T-helper 1 cell treated with Interleukin-12 subunit alpha and Interleukin-12 subunit beta and Interleukin-4 antibody, amounts not matched to agents 30 μg/mL and 1 μg/mL, for 36 hours (primary cell): ENCODE measurements around the gene MGLL.
"Not testable (repeated sequence)": the region's sequence is repeated elsewhere in the genome, so short reads cannot be mapped to it uniquely, and the experiment has no call there.

Experiments used
- H3K27ac Mint-ChIP-seq: one replicate; pipeline ENCODE4 v1.8.0; 2021; ENCODE audit warnings: mild to moderate bottlenecking, mixed read lengths
- H3K27me3 Mint-ChIP-seq: one replicate; pipeline ENCODE4 v1.8.0; 2021; ENCODE audit warnings: low read depth, mixed read lengths
- H3K36me3 Mint-ChIP-seq: one replicate; pipeline ENCODE4 v1.8.0; 2021; ENCODE audit warnings: low read depth, mixed read lengths
- H3K4me1 Mint-ChIP-seq: one replicate; pipeline ENCODE4 v1.8.0; 2021; ENCODE audit warnings: low read depth, mixed read lengths
- H3K4me3 Mint-ChIP-seq: one replicate; pipeline ENCODE4 v1.8.0; 2021; ENCODE audit warnings: mild to moderate bottlenecking, moderate library complexity, mixed read lengths
- H3K9me3 Mint-ChIP-seq: one replicate; pipeline ENCODE4 v1.8.0; 2021; ENCODE audit warnings: mixed read lengths

Gene MGLL

GRCh38 chr3:127689266-127689860, 133.0 kb downstream of the MGLL start:
- Mint-ChIP-seq H3K27ac (no peak overlapping the region), H3K9me3 (no peaks in the 10 kb centered on the region), H3K27me3 (no peaks in the 10 kb centered on the region), H3K36me3 (no peaks in the 10 kb centered on the region), H3K4me3 (no peak overlapping the region), H3K4me1 (no peaks in the 10 kb centered on the region)

GRCh38 chr3:127688416-127689265, 133.7 kb downstream of the MGLL start:
- Mint-ChIP-seq H3K36me3 (no peaks in the 10 kb centered on the region), H3K27me3 (no peaks in the 10 kb centered on the region), H3K4me3 (no peak overlapping the region), H3K27ac (no peak overlapping the region), H3K9me3 (no peaks in the 10 kb centered on the region), H3K4me1 (peaks cover 1% of the 10 kb centered on the region)

- Mint-ChIP-seq H3K27ac (no peak overlapping the region), H3K9me3 (no peaks in the 10 kb centered on the region), H3K27me3 (no peaks in the 10 kb centered on the region), H3K36me3 (no peaks in the 10 kb centered on the region), H3K4me3 (no peak overlapping the region), H3K4me1 (peaks cover 3% of the 10 kb centered on the region)
Measured at GRCh38 chr3:127688022-127688415, 134.3 kb downstream of the MGLL start.

GRCh38 chr3:127687228-127687737, 135.0 kb downstream of the MGLL start:
- H3K9me3 Mint-ChIP-seq, result no peaks in the 10 kb centered on the region
- no peak overlapping the region for H3K4me3 Mint-ChIP-seq
- H3K4me1 Mint-ChIP-seq, result peaks cover 3% of the 10 kb centered on the region
- no peak overlapping the region for H3K27ac Mint-ChIP-seq
- H3K36me3 Mint-ChIP-seq, result no peaks in the 10 kb centered on the region
- H3K27me3 Mint-ChIP-seq, result no peaks in the 10 kb centered on the region

GRCh38 chr3:127686512-127686894, 135.8 kb downstream of the MGLL start:
- no peaks in the 10 kb centered on the region for H3K36me3 Mint-ChIP-seq
- H3K27ac Mint-ChIP-seq, result no peak overlapping the region
- no peak overlapping the region for H3K4me3 Mint-ChIP-seq
- H3K9me3 Mint-ChIP-seq, result no peaks in the 10 kb centered on the region
- H3K27me3 Mint-ChIP-seq, result no peaks in the 10 kb centered on the region
- peaks cover 3% of the 10 kb centered on the region for H3K4me1 Mint-ChIP-seq

- H3K27me3 Mint-ChIP-seq, result no peaks in the 10 kb centered on the region
- no peaks in the 10 kb centered on the region for H3K36me3 Mint-ChIP-seq
- H3K4me3 Mint-ChIP-seq, result no peak overlapping the region
- peaks cover 3% of the 10 kb centered on the region for H3K4me1 Mint-ChIP-seq
- H3K27ac Mint-ChIP-seq, result no peak overlapping the region
- no peaks in the 10 kb centered on the region for H3K9me3 Mint-ChIP-seq
Measured at GRCh38 chr3:127685708-127686511, 136.4 kb downstream of the MGLL start.

- Mint-ChIP-seq H3K4me1 (peaks cover 3% of the 10 kb centered on the region), H3K27ac (no peak overlapping the region), H3K27me3 (no peaks in the 10 kb centered on the region), H3K4me3 (no peak overlapping the region), H3K9me3 (no peaks in the 10 kb centered on the region), H3K36me3 (no peaks in the 10 kb centered on the region)
Measured at GRCh38 chr3:127684871-127685707, 137.2 kb downstream of the MGLL start.

GRCh38 chr3:127682561-127682960, 139.8 kb downstream of the MGLL start:
- no peak overlapping the region for H3K4me3 Mint-ChIP-seq
- no peaks in the 10 kb centered on the region for H3K36me3 Mint-ChIP-seq
- no peaks in the 10 kb centered on the region for H3K27me3 Mint-ChIP-seq
- H3K4me1 Mint-ChIP-seq, result peaks cover 3% of the 10 kb centered on the region
- no peaks in the 10 kb centered on the region for H3K9me3 Mint-ChIP-seq
- H3K27ac Mint-ChIP-seq, result no peak overlapping the region

GRCh38 chr3:127682175-127682554, 140.2 kb downstream of the MGLL start:
- H3K9me3 Mint-ChIP-seq, H3K4me1 Mint-ChIP-seq, H3K36me3 Mint-ChIP-seq, H3K27me3 Mint-ChIP-seq, H3K27ac Mint-ChIP-seq, H3K4me3 Mint-ChIP-seq: not testable (repeated sequence)

- H3K9me3 Mint-ChIP-seq, result no peaks in the 10 kb centered on the region
- no peak overlapping the region for H3K27ac Mint-ChIP-seq
Measured at GRCh38 chr3:127680798-127681221, 141.5 kb downstream of the MGLL start.

GRCh38 chr3:127680146-127680661, 142.1 kb downstream of the MGLL start:
- Mint-ChIP-seq H3K4me3 (no peak overlapping the region), H3K9me3 (no peaks in the 10 kb centered on the region), H3K4me1 (peaks cover 3% of the 10 kb centered on the region), H3K27me3 (no peaks in the 10 kb centered on the region), H3K27ac (no peak overlapping the region), H3K36me3 (no peaks in the 10 kb centered on the region)

More at GRCh38 chr3:127680798-127681221, 141.5 kb downstream of the MGLL start:
- H3K27me3 Mint-ChIP-seq, result no peaks in the 10 kb centered on the region
- H3K36me3 Mint-ChIP-seq, result no peaks in the 10 kb centered on the region
- H3K4me3 Mint-ChIP-seq, result no peak overlapping the region
- H3K4me1 Mint-ChIP-seq, result peaks cover 3% of the 10 kb centered on the region

GRCh38 chr3:127679534-127680145, 142.7 kb downstream of the MGLL start:
- peaks cover 7% of the 10 kb centered on the region for H3K4me1 Mint-ChIP-seq
- H3K27me3 Mint-ChIP-seq, result no peaks in the 10 kb centered on the region
- no peaks in the 10 kb centered on the region for H3K36me3 Mint-ChIP-seq
- no peak overlapping the region for H3K4me3 Mint-ChIP-seq
- no peak overlapping the region for H3K27ac Mint-ChIP-seq
- no peaks in the 10 kb centered on the region for H3K9me3 Mint-ChIP-seq

GRCh38 chr3:127678611-127679533, 143.4 kb downstream of the MGLL start:
- no peak overlapping the region for H3K4me3 Mint-ChIP-seq
- no peak overlapping the region for H3K27ac Mint-ChIP-seq
- H3K9me3 Mint-ChIP-seq, result no peaks in the 10 kb centered on the region
- no peaks in the 10 kb centered on the region for H3K36me3 Mint-ChIP-seq
- H3K27me3 Mint-ChIP-seq, result no peaks in the 10 kb centered on the region
- peaks cover 13% of the 10 kb centered on the region for H3K4me1 Mint-ChIP-seq
